GM10266 (cell line): ENCODE results near the gene ITPR2.

Source experiments
- DNase-seq: peaks from one replicate; pipeline ENCODE4 v3.0.0; 2012; ENCODE audit errors: extremely low spot score
- TF ChIP-seq, protein P1 (sequence below): IDR thresholded peaks from 2 replicates; pipeline ENCODE4 v1.5.1; 2012; ENCODE audit warnings: mild to moderate bottlenecking, low read depth; ENCODE audit not compliant: control insufficient read depth, insufficient read depth; ENCODE audit errors: missing control alignments

ITPR2 gene

DNA sequence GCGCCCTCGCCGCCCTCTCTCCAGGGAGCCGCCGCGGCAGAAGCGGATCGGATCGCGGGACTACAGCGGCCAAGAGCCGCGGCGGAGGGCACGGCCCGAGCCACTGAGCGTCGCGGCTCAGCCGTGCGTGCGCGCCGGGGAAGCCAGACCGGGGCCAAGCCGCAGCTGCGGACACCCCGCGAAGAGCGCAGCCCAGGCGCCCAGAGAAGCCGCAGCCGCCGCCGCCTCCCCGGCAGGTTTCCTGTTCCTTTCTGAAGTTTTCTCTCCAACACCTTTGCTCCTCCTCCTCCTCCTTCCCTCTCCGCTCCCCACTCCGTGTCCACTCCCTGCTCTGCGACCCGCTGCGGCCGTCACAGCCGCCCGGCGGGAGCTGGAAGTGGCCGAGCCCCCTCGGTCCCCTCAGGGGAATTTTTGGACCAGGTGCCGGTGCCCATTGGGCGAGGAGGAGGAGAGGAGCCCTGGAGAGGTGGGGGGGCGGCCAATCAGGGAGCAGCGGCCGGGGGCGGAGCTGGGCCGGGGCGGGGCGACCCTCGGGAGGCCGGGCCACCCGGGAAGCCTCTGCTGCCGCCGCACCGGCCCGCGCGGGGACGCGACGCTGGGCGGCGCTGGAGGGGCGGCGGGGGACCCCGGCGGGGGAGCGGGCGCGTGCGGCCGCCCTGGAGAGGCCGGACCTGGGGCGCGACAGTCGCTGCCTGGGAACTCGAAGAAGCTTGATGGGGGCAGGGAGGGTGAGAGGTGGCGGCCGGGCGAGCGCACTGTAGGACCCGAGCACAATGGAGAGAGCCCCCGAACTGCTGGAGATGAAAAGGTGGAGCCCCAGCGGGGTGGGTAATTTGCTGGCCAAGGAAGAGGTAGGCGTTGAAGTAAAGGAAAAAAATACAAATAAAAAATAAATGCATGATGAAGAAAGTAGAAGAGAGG, at the start of gene ITPR2:
Gene ITPR2, minus strand, starts transcription at position 373 of the 921 bp plus-strand sequence. CDS start 413 bp downstream, outside the sequence.
- peak; percentile 100 for DNase-seq

DNA sequence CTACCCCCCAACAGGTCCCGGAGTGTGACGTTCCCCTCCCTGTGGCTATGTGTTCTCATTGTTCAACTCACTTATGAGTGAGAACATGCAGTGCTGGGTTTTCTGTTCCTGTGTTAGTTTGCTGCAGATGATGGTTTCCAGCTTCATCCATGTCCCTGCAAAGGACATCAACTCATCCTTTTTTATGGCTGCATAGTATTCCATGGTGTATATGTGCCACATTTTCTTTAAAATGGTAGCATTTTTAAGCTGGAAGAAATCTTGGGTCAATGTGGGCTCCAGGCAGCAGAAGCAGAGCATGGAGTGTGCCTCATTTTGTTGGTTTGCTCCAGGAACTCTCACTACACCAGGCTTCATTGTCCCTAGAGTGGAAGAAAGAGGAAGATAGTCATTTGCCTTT, 47.6 kb upstream of the ITPR2 start:
- no peak for DNase-seq
- TF ChIP-seq, protein P1, sequence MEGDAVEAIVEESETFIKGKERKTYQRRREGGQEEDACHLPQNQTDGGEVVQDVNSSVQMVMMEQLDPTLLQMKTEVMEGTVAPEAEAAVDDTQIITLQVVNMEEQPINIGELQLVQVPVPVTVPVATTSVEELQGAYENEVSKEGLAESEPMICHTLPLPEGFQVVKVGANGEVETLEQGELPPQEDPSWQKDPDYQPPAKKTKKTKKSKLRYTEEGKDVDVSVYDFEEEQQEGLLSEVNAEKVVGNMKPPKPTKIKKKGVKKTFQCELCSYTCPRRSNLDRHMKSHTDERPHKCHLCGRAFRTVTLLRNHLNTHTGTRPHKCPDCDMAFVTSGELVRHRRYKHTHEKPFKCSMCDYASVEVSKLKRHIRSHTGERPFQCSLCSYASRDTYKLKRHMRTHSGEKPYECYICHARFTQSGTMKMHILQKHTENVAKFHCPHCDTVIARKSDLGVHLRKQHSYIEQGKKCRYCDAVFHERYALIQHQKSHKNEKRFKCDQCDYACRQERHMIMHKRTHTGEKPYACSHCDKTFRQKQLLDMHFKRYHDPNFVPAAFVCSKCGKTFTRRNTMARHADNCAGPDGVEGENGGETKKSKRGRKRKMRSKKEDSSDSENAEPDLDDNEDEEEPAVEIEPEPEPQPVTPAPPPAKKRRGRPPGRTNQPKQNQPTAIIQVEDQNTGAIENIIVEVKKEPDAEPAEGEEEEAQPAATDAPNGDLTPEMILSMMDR: no peak

More for the DNA sequence above, at the start of gene ITPR2:
- TF ChIP-seq, protein P1: peak; percentile 67

DNA sequence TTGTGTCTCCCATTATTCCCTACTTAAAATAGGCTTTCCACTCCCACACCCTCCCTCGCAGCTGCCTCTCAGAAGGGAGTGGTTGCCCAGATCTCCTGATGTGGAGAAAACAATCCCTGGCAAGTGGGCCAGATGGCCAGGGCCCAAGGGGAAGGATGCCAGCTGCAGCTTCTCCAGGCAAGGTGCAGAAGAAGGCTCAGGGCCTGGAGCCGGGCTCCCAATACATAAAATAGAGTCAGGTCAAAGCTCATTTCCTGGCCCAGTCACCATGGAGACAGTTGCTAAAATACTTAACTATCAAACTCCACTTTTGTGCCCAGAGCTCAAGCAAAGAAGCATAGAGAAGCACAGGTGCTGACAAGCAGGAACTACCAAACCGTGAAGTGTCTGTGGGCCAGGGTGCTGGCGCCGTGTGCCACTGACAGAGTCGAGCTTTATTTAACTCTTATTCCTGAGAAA, 45.7 kb upstream of the ITPR2 start:
- peak; percentile 24 for DNase-seq
- TF ChIP-seq, protein P1: no peak

DNA sequence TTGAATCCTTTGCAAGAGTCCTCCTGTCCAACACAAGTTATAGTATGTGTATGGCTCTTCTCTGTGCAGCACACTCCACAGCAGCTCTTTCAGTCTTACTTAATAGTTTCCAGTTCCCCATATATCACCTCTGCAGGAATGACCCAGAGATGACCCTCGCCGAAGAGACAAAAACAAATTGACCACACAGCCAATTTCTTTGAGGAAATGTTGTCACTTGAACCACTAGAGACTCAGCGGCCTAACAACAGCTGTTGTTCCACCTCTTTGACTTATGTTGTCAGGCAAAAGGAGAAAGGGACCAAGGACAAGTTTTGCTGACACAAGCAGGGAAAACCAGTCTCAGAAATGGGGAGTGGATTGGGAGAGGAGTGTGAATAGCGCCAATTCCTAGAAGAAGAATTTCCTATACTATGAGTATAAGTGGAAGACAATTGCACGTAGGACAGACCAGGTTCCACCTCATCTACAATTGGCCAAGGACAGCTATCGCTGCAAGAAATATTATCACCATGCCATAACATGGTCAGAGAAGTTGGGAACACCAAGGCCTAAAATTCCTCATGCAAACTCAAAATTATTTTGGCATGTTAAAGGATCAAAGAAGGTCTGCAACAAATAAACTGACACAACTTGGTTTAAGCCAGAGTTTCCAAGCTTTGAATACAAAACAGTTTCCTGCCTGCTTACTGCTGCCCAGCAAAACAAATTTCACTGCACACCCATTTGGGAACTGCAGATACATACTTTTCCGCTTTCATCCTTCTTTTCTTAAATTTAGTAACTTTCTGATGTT, 41.7 kb upstream of the ITPR2 start:
- TF ChIP-seq, protein P1: no peak
- DNase-seq: peak; percentile 48

DNA sequence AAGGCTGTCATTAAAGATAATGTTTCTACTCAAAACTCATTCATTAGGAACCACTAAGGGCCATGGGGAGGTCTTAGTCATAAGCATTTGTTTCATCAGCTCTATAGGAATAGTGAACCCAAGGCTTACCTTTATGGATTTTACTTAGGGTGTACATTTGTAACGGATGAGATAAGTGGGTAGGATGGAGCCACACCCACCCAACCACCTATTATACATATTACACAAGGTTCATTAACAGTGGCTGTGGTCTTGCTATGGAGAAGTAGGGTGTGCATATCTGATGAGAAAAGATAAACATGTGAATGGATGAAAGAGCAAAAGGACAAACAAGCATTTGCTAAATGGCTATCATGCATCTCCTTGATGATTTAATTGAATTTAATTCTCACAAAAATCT, 39.6 kb upstream of the ITPR2 start:
- DNase-seq: no peak
- TF ChIP-seq, protein P1: no peak

DNA sequence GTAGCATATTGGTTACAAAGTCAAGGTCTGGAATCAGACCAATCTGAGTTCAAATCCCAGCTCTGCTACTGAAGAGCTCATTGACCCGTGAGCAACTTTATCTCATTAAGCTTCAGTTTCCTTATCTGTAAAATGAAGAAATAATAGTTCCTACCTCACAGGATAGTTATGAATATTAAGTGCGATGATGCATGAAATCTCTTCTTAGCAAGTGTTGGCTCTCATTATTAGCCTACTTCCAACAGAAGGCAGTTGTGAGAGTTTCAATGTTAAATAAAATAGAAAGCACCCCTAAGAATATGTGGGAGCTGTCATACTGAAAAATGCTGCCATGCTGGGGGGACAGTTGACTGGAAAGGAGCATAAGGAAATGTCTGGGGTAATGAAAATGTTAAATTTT, 39.0 kb upstream of the ITPR2 start:
- no peak for DNase-seq
- TF ChIP-seq, protein P1: no peak
